ENCODE measurements around the gene C15orf61. TPM values are rescaled to one million over a fixed set of nuclear protein-coding genes. Genes with fewer than 3 reads are reported as not detected.
A peak's percentile ranks its signal among the peaks of the same experiment; 100 is the strongest.

C15orf61 gene
- total RNA-seq, 3 donors from 2014 or later (not counting 1 experiment from before 2014, with no cell fraction given) = 8.7 to 16.4 (median 12.6) TPM

- no peaks in the 10 kb centered on the region for H3K9me3 ChIP-seq (ENCODE audit: control insufficient read depth, insufficient read depth, low read length)
- no peak overlapping the region for H3K27ac ChIP-seq (ENCODE audit: low read length)
- Mint-ChIP-seq H3K27me3 (ENCODE audit: low read depth in 2 of 2) (no peaks in the 10 kb centered on the region), H3K9me3 (no peaks in the 10 kb centered on the region), H3K36me3 (no peaks in the 10 kb centered on the region), H3K4me3 (no peak overlapping the region), H3K27ac (no peak overlapping the region), H3K4me1 (peaks cover 7 to 15% of the 10 kb centered on the region in 2 donors)
- intact Hi-C loops (cut with micrococcal nuclease) = no loop called here
- no peaks in the 10 kb centered on the region for H3K4me1 ChIP-seq (ENCODE audit: control insufficient read depth, insufficient read depth, low read length)
- H3K27me3 ChIP-seq (ENCODE audit: control insufficient read depth, insufficient read depth, low read length) = no peaks in the 10 kb centered on the region
- TF ChIP-seq CTCF (IDR thresholded peaks at IDR 0.05) = no peak
- DNase-seq (no peak), ATAC-seq (no peak)
- WGBS (ENCODE audit: insufficient coverage) = 100% methylated on average over 1 of the region's 3 CpGs
- no peak overlapping the region for H3K4me3 ChIP-seq (ENCODE audit: low read length)
- peaks cover 5% of the 10 kb centered on the region for H3K36me3 ChIP-seq (ENCODE audit: control insufficient read depth, insufficient read depth, low read length)
Observed at GRCh38 chr15:67549736-67550135, 28.8 kb downstream of the C15orf61 start.

- ATAC-seq (no peak), DNase-seq (no peak)
- no peaks in the 10 kb centered on the region for H3K36me3 Mint-ChIP-seq
- intact Hi-C loops (cut with micrococcal nuclease) = no loop called here
- Histone ChIP-seq H3K4me1 (ENCODE audit: control insufficient read depth, insufficient read depth, low read length) (no peaks in the 10 kb centered on the region), H3K9me3 (ENCODE audit: control insufficient read depth, insufficient read depth, low read length) (no peaks in the 10 kb centered on the region), H3K4me3 (ENCODE audit: low read length) (no peak overlapping the region), H3K27me3 (ENCODE audit: control insufficient read depth, insufficient read depth, low read length) (no peaks in the 10 kb centered on the region), H3K36me3 (ENCODE audit: control insufficient read depth, insufficient read depth, low read length) (peaks cover 5% of the 10 kb centered on the region), H3K27ac (ENCODE audit: low read length) (no peak overlapping the region)
- no peak overlapping the region for H3K4me3 Mint-ChIP-seq
- TF ChIP-seq CTCF (IDR thresholded peaks at IDR 0.05) = no peak
- H3K27me3 Mint-ChIP-seq (ENCODE audit: low read depth in 2 of 2) = no peaks in the 10 kb centered on the region
- 100% methylated on average over 4 of the region's 4 CpGs for WGBS (ENCODE audit: insufficient coverage)
- peaks cover 0 to 14% of the 10 kb centered on the region in 2 donors for H3K4me1 Mint-ChIP-seq
- H3K27ac Mint-ChIP-seq = no peak overlapping the region
- H3K9me3 Mint-ChIP-seq = no peaks in the 10 kb centered on the region
Observed at GRCh38 chr15:67550522-67550921, 29.6 kb downstream of the C15orf61 start.

GRCh38 chr15:67551207-67551743, 30.3 kb downstream of the C15orf61 start:
- no peaks in the 10 kb centered on the region for H3K9me3 Mint-ChIP-seq
- H3K36me3 ChIP-seq (ENCODE audit: control insufficient read depth, insufficient read depth, low read length) = peaks cover 3% of the 10 kb centered on the region
- ATAC-seq (no peak), DNase-seq (no peak)
- no peaks in the 10 kb centered on the region for H3K4me1 ChIP-seq (ENCODE audit: control insufficient read depth, insufficient read depth, low read length)
- H3K4me3 ChIP-seq (ENCODE audit: low read length) = no peak overlapping the region
- no peaks in the 10 kb centered on the region for H3K27me3 Mint-ChIP-seq (ENCODE audit: low read depth in 2 of 2)
- no CpG with 5 or more reads among the region's 1 CpG for WGBS (ENCODE audit: insufficient coverage)
- H3K27me3 ChIP-seq (ENCODE audit: control insufficient read depth, insufficient read depth, low read length) = no peaks in the 10 kb centered on the region
- no peak overlapping the region for H3K27ac ChIP-seq (ENCODE audit: low read length)
- H3K9me3 ChIP-seq (ENCODE audit: control insufficient read depth, insufficient read depth, low read length) = no peaks in the 10 kb centered on the region
- intact Hi-C loops (cut with micrococcal nuclease) = no loop called here
- H3K36me3 Mint-ChIP-seq = no peaks in the 10 kb centered on the region
- peaks cover 0 to 14% of the 10 kb centered on the region in 2 donors for H3K4me1 Mint-ChIP-seq
- TF ChIP-seq CTCF (IDR thresholded peaks at IDR 0.05) = no peak
- no peak overlapping the region for H3K27ac Mint-ChIP-seq
- no peak overlapping the region for H3K4me3 Mint-ChIP-seq

GRCh38 chr15:67554580-67554979, 33.6 kb downstream of the C15orf61 start:
- Mint-ChIP-seq H3K27me3 (ENCODE audit: low read depth in 2 of 2) (no peaks in the 10 kb centered on the region), H3K36me3 (peaks cover 6% of the 10 kb centered on the region), H3K9me3 (no peaks in the 10 kb centered on the region), H3K4me3 (no peak overlapping the region), H3K27ac (peak overlapping the region in 1 of 2 donors; percentile 41), H3K4me1 (peaks cover 15 to 21% of the 10 kb centered on the region in 2 donors)
- WGBS (ENCODE audit: insufficient coverage) = 90% methylated on average over 3 of the region's 4 CpGs
- TF ChIP-seq CTCF (IDR thresholded peaks at IDR 0.05) = no peak
- Histone ChIP-seq H3K4me3 (ENCODE audit: low read length) (no peak overlapping the region), H3K9me3 (ENCODE audit: control insufficient read depth, insufficient read depth, low read length) (no peaks in the 10 kb centered on the region), H3K4me1 (ENCODE audit: control insufficient read depth, insufficient read depth, low read length) (no peaks in the 10 kb centered on the region), H3K36me3 (ENCODE audit: control insufficient read depth, insufficient read depth, low read length) (peaks cover 6% of the 10 kb centered on the region), H3K27me3 (ENCODE audit: control insufficient read depth, insufficient read depth, low read length) (no peaks in the 10 kb centered on the region), H3K27ac (ENCODE audit: low read length) (no peak overlapping the region)
- ATAC-seq = no peak
- DNase-seq = no peak
- intact Hi-C loops (cut with micrococcal nuclease) = no loop called here
